RWPE2 (cell line): ENCODE data around the gene FGF1.

ENCODE experiments used
- ATAC-seq: fragments of 200-7000 bp; cut with Tn5 transposase; 3 replicates; pipeline ENCODE4 v1.9.1; 2021; ENCODE audit warnings: low read depth
- DNase-seq: peaks from one replicate; pipeline ENCODE4 v3.0.0-alpha.2; 2020; ENCODE audit warnings: low spot score
- H3K27ac ChIP-seq: fragments of 450-650 bp; 2 replicates; pipeline ENCODE4 v1.5.1; 2017; ENCODE audit warnings: mild to moderate bottlenecking; ENCODE audit not compliant: poor library complexity, severe bottlenecking
- H3K27me3 ChIP-seq: fragments of 250-450 bp; sonication (Bioruptor Pico); 2 replicates; pipeline ENCODE4 v1.5.1; 2021; ENCODE audit warnings: mild to moderate bottlenecking, moderate library complexity; ENCODE audit not compliant: insufficient read depth, poor library complexity, severe bottlenecking
- H3K36me3 ChIP-seq: fragments of 250-450 bp; sonication (Bioruptor Pico); 2 replicates; pipeline ENCODE4 v1.5.1; 2020; ENCODE audit warnings: low read depth, mild to moderate bottlenecking, moderate library complexity
- H3K4me1 ChIP-seq: fragments of 250-450 bp; sonication (Bioruptor Pico); 2 replicates; pipeline ENCODE4 v1.5.1; 2021; ENCODE audit warnings: mild to moderate bottlenecking, moderate library complexity; ENCODE audit not compliant: insufficient read depth, poor library complexity, severe bottlenecking
- H3K4me3 ChIP-seq: fragments of 250-450 bp; sonication (Bioruptor Pico); 2 replicates; pipeline ENCODE4 v1.5.1; 2021; ENCODE audit warnings: mild to moderate bottlenecking, moderate library complexity; ENCODE audit not compliant: severe bottlenecking
- H3K9me3 ChIP-seq: fragments of 250-450 bp; sonication (Bioruptor Pico); 2 replicates; pipeline ENCODE4 v1.5.1; 2021; ENCODE audit warnings: mild to moderate bottlenecking, moderate library complexity; ENCODE audit not compliant: severe bottlenecking
- TF ChIP-seq, protein P1 (sequence below): fragments of 450-650 bp; IDR thresholded peaks from one replicate; pipeline ENCODE4 v1.5.1; 2017; ENCODE audit warnings: mild to moderate bottlenecking, moderate library complexity; ENCODE audit not compliant: poor library complexity, severe bottlenecking

FGF1 gene

GRCh38 chr5:142664636-142665035 lies 21.3 kb downstream of the FGF1 start:
- H3K27me3 ChIP-seq, result no peaks in the 10 kb centered on the region
- peaks cover 3% of the 10 kb centered on the region for H3K4me1 ChIP-seq
- DNase-seq, result no peak
- no peak overlapping the region for H3K4me3 ChIP-seq
- TF ChIP-seq, protein P1, sequence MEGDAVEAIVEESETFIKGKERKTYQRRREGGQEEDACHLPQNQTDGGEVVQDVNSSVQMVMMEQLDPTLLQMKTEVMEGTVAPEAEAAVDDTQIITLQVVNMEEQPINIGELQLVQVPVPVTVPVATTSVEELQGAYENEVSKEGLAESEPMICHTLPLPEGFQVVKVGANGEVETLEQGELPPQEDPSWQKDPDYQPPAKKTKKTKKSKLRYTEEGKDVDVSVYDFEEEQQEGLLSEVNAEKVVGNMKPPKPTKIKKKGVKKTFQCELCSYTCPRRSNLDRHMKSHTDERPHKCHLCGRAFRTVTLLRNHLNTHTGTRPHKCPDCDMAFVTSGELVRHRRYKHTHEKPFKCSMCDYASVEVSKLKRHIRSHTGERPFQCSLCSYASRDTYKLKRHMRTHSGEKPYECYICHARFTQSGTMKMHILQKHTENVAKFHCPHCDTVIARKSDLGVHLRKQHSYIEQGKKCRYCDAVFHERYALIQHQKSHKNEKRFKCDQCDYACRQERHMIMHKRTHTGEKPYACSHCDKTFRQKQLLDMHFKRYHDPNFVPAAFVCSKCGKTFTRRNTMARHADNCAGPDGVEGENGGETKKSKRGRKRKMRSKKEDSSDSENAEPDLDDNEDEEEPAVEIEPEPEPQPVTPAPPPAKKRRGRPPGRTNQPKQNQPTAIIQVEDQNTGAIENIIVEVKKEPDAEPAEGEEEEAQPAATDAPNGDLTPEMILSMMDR, result no peak
- no peaks in the 10 kb centered on the region for H3K9me3 ChIP-seq
- no peak for ATAC-seq
- no peaks in the 10 kb centered on the region for H3K36me3 ChIP-seq
- H3K27ac ChIP-seq, result no peak overlapping the region

DNA sequence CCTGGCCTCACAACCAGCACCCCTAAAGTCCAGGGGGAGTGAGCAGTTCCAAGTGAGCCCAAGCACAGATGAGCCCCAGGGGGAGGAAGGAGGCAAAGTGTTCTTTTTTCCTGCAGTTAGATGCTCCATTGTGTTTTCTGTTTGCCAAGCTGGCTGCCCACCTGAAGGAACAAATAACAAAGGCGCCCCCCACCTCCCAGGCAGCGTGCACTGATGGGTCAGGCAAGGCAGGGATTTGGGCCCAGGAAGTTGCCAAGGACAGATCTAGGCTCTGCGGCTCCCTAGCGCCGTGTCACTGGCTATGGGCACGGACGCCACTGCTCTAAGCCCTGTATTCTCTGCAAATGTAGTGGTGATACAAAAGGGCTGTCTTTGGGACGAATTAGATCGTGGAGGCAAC lies 21.8 kb downstream of the FGF1 start:
- Histone ChIP-seq H3K9me3 (no peaks in the 10 kb centered on the region), H3K27ac (no peak overlapping the region), H3K4me3 (no peak overlapping the region), H3K4me1 (peaks cover 3% of the 10 kb centered on the region), H3K36me3 (no peaks in the 10 kb centered on the region), H3K27me3 (no peaks in the 10 kb centered on the region)
- ATAC-seq, result no peak
- TF ChIP-seq, protein P1, result no peak
- peak; percentile 32 for DNase-seq

- Histone ChIP-seq H3K27me3 (no peaks in the 10 kb centered on the region), H3K36me3 (no peaks in the 10 kb centered on the region), H3K4me1 (peaks cover 3% of the 10 kb centered on the region), H3K27ac (no peak overlapping the region), H3K9me3 (no peaks in the 10 kb centered on the region), H3K4me3 (no peak overlapping the region)
- TF ChIP-seq, protein P1, result no peak
- DNase-seq (no peak), ATAC-seq (no peak)
Measured at GRCh38 chr5:142663246-142663645, 22.6 kb downstream of the FGF1 start.

- no peaks in the 10 kb centered on the region for H3K36me3 ChIP-seq
- H3K27ac ChIP-seq, result no peak overlapping the region
- TF ChIP-seq, protein P1, result no peak
- H3K4me3 ChIP-seq, result no peak overlapping the region
- peaks cover 3% of the 10 kb centered on the region for H3K4me1 ChIP-seq
- no peak for DNase-seq
- no peaks in the 10 kb centered on the region for H3K9me3 ChIP-seq
- H3K27me3 ChIP-seq, result no peaks in the 10 kb centered on the region
- ATAC-seq, result no peak
Measured at GRCh38 chr5:142661957-142662356, 23.9 kb downstream of the FGF1 start.

- no peak for DNase-seq
- Histone ChIP-seq H3K4me3 (no peak overlapping the region), H3K9me3 (no peaks in the 10 kb centered on the region), H3K27me3 (no peaks in the 10 kb centered on the region), H3K27ac (no peak overlapping the region), H3K36me3 (no peaks in the 10 kb centered on the region), H3K4me1 (no peaks in the 10 kb centered on the region)
- ATAC-seq, result no peak
- TF ChIP-seq, protein P1, result no peak
Measured at GRCh38 chr5:142661143-142661542, 24.7 kb downstream of the FGF1 start.
